Ramos (cell line): ENCODE measurements around the gene SNAI3.

Experiments
- in situ Hi-C: fragments of 300-500 bp; cut with MboI; formaldehyde crosslinking; loops from one replicate; pipeline ENCODE4 v1.14.3; 2022; ENCODE audit warnings: low sequenced_read_pairs; ENCODE audit not compliant: unreplicated experiment

The SNAI3 gene

GRCh38 chr16:88694221-88695087 lies 8.1 kb upstream of the SNAI3 start:
- in situ Hi-C loops = no loop called here

- in situ Hi-C loops = no loop called here
These were observed 7.3 kb upstream of the SNAI3 start for GRCh38 chr16:88693420-88694177.

GRCh38 chr16:88692861-88693260 lies 6.6 kb upstream of the SNAI3 start:
- in situ Hi-C loops = no loop called here

GRCh38 chr16:88691924-88692560 lies 5.7 kb upstream of the SNAI3 start:
- in situ Hi-C loops = no loop called here

GRCh38 chr16:88691129-88691813 lies 5.0 kb upstream of the SNAI3 start:
- in situ Hi-C loops = no loop called here

GRCh38 chr16:88690341-88691128 lies 4.2 kb upstream of the SNAI3 start:
- in situ Hi-C loops = no loop called here

- in situ Hi-C loops = no loop called here
These were observed 1.9 kb upstream of the SNAI3 start for GRCh38 chr16:88688013-88688778.

- in situ Hi-C loops = no loop called here
These were observed 1.3 kb upstream of the SNAI3 start for GRCh38 chr16:88687676-88688012.

- in situ Hi-C loops = no loop called here
These were observed 908 bp upstream of the SNAI3 start for GRCh38 chr16:88687254-88687576.

GRCh38 chr16:88686062-88686438 lies 257 bp downstream of the SNAI3 start:
- in situ Hi-C loops = no loop called here

GRCh38 chr16:88685156-88686061 lies 898 bp downstream of the SNAI3 start:
- in situ Hi-C loops = no loop called here

- in situ Hi-C loops = no loop called here
These were observed 1.6 kb downstream of the SNAI3 start for GRCh38 chr16:88684569-88685155.

- in situ Hi-C loops = no loop called here
These were observed 4.4 kb downstream of the SNAI3 start for GRCh38 chr16:88681709-88682451.

GRCh38 chr16:88681084-88681680 lies 5.1 kb downstream of the SNAI3 start:
- in situ Hi-C loops = no loop called here

GRCh38 chr16:88680554-88681083 lies 5.7 kb downstream of the SNAI3 start:
- in situ Hi-C loops = no loop called here

GRCh38 chr16:88678224-88678979 lies 7.9 kb downstream of the SNAI3 start:
- in situ Hi-C loops = no loop called here
